GM18499 (cell line): ENCODE measurements around the gene HNRNPH1.

Source experiments
- ATAC-seq: cut with Tn5 transposase; IDR thresholded peaks from one replicate; pipeline ENCODE4 v1.9.1; 2021; ENCODE audit warnings: moderate number of reproducible peaks; ENCODE audit not compliant: insufficient read depth, unreplicated experiment

Gene HNRNPH1

DNA sequence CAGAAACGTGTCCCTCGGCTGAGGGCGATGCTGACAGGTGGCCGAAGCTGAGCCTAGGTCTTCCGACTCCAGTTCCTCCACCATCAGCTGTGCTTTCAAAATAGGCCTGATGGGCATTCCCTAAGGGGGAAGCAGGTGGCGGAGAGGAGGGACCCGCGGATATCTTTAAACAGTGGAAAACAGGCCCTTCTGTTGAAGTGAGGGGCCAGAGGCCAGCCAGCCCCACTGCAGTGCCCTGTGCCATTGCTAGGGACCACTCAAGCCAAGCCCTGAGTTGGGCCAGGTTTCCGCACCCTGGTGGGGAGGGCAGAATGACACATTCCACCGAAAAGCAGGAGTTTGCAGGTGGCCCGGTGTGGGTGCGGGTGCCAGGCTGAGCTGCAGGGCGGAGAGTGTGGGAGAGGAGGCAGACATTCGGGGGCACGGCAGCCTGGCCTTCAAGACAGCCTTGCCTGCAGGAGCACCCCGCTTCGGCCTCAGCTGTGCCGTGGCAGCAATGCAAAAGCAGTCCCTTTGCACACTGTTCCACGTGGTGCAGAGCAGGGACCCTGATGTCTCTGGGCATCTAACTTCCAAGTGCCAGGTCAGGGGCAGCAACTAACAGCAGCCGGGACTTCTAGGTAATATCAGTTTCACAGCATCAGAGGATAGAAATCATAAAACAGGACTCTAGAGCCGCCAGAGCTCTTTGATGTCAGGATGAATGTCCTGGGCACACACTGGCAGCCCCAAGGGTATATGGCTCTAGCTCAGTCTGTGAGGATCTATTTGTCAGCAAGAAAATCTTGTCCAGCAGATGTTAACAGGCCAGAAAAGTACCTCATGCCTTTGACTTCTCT lies 17.2 kb downstream of the HNRNPH1 start:
- ATAC-seq: no peak

DNA sequence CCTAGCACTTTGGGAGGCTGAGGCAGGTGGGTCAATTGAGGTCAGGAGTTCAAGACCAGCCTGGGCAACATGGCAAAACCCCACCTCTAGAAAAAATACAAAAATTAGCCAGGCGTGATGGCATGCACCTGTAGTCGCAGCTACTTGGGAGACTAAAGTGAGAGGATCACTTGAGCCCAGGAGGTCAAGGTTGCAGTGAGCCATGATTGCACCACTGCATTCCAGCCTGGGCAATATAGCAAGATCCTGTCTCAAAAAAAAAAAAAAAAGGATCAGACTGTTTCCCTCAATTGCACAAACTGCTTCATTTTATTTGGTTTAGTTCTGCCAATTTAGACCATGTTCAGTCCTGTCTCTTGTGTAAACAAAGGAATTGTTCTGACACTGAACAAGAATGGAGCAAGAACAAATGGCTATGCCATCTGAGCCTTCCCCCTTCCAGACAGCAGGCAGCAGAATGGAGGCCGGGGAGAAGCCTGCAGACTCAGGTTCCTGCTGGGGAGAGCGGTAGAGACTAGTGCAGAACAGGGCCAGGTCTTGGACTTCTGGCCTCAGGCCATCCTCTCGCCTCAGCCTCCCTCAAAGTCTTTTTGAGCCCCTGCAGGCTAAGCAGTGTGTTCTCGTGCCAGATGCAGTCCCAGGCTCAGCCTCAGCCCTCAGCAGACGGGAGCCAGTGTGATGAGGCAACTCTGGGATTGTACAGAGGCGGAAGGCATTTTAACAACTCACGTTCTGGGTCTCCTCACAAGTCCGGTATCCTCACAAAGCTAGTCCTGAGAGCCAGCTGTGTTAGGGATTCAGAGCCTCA lies 18.2 kb downstream of the HNRNPH1 start:
- ATAC-seq: no peak

DNA sequence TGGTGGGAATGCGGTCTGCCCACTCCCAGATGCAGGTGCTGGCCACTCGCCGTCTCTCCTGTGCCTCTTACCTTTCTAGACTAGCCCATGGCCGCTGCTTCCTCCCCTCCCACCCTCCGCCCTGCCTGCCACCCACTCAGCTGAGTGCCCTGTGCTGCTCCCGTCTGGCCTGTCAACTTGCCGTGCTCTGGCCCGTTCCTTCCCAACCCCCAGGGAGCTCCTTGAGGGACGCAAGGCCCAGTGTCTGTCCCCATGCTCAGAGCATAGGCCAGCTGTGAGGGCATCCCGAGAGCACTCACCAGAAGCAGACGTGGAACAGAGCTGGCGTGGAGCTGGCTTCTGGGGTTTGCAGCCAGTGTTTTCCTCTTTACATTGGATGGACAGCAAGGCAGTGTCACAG lies 20.2 kb downstream of the HNRNPH1 start:
- no peak for ATAC-seq

DNA sequence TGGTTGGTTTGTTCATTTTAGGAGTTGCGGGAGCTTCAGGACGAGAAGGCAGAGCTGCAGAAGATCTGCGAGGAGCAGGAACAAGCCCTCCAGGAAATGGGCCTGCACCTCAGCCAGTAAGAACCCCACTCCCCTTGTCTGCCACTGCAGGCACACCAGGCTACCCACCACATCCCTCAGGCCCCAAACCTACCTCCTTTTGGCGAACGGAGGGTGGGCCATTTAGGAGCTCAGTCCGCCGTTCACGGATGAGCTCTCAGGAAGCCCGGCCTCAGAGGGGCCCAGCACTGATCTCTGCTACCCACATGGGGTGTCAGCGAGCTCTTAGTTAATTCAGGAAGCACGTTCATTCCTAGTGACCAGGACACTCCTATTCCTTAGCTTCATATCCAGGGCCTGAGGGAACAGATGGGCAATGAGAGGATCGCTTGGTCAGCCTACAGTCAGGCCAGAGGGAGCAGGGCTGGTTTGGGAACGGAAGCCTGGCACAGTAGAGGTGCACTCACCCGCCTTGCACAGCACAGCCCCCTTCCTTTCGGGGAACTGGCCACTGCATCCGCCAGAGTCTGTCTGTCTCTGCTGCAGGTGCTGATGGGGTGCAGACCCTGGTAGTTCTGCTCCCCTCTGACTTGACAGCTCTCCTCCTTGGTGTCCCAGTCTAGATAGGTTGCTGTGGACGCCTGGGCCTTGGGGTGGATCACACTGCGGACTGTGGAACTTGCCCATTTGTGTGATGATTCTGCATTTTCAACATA lies 21.4 kb downstream of the HNRNPH1 start:
- ATAC-seq: no peak

GRCh38 chr5:179599973-179600372 lies 23.5 kb downstream of the HNRNPH1 start:
- no peak for ATAC-seq

DNA sequence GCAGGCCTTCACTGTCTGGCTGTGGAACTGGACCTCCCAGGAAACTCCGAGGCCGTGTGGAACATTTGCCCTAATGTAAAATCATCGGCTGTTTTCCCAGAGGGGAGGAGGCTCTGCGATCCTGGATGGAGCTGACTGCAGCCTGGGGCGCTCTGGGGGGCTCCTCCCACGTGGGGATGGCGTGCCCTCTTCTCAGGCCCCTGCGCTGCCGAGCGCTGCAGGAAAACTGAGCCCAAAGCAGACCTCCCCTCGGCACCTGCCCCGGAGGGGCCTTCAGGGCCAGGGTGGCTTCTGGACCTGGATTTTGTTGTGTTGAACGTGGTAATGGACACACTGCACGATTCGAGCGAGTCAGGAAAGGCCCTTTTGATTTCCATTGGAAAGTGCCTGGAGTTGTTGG lies 23.9 kb downstream of the HNRNPH1 start:
- no peak for ATAC-seq

GRCh38 chr5:179599100-179599499 lies 24.4 kb downstream of the HNRNPH1 start:
- no peak for ATAC-seq

- ATAC-seq: no peak
Observed at GRCh38 chr5:179596421-179596820, 27.1 kb downstream of the HNRNPH1 start.

DNA sequence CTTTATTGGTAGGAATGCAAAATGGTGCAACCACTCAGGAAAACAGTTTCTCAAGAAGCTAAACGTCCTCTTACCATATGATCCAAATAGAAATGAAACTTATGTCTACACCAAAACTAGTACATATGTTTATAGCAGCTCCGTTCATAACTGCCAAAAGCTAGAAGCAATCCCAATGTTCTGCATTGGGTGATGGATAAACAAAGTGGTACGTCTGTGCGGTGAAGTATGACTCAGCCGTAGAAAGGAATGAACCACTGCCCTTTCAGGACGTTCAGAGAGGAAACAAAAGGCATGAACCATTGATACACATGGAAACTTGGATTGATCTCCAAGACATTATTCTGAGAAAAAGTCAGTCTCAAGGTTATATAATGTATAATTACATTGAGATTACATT lies 27.6 kb downstream of the HNRNPH1 start:
- no peak for ATAC-seq

DNA sequence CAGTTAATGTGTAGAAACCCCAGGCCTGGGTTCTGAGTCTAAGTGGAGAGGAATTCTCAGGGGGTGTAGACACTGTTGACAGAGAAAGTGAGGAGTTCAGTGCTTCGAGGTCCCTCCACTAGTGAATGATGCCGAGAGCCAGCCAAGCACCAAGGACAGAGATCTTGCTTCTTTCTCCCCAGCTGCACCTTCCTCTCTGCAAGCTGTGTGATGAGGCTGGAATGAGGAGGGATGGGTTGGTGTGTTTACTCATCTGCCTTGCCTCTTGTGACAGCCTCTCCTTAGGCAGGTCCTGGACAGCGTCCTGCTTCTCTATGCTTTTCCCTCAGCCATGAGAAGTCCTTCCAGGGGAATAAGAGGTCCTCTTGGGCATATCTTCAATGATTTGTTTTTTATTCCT lies 35.3 kb downstream of the HNRNPH1 start:
- no peak for ATAC-seq

GRCh38 chr5:179585941-179586401 lies 37.5 kb downstream of the HNRNPH1 start:
- no peak for ATAC-seq

- no peak for ATAC-seq
Observed at GRCh38 chr5:179577286-179577960, 46.0 kb downstream of the HNRNPH1 start.

GRCh38 chr5:179572386-179572785 lies 51.1 kb downstream of the HNRNPH1 start:
- ATAC-seq: no peak

DNA sequence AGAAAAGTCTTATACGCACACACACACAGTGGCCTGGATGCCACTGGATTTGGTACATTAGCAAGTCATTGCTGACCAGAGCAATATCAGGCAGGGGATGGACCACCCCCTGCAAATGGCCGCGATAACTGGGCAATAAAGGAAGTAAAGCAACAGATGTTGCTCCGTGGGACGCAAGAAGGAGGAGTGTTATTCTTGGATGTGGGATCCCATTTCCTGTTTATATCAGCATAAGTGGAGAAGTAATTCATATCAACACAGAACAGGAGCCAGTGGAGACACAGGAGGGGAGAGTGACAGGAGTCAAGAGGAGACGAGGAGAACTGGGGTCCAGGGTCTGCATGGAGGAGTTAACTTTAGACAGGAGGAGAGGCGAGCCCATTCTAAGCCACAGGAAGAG lies 54.8 kb downstream of the HNRNPH1 start:
- ATAC-seq: no peak

DNA sequence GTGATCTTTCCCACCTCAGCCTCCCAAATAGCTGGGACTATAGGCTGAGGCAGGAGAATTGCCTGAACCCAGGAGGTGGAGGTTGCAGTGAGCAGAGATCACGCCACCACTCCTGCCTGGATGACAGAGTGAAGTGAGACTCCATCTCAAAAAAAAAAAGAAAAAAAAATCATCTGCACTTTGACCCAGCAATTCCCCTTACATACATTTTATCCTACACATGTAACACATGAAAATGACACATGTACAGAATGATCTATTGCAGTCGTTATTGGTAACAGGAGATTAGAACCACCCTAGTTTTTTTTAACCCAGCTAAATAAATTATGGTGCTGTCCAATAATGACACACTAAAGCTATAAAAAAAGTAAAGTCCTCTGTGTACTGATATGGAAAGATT lies 58.9 kb downstream of the HNRNPH1 start:
- no peak for ATAC-seq
